Endothelial cell of hepatic sinusoid (primary cell): ENCODE results near the gene PLAGL2.
"Not testable (repeated sequence)": the region's sequence is repeated elsewhere in the genome, so short reads cannot be mapped to it uniquely, and the experiment has no call there.

Experiments used
- in situ Hi-C: cut with HindIII; loops from 2 replicates; pipeline ENCODE4 v1.10.0; 2017; ENCODE audit warnings: low sequenced_read_pairs

The PLAGL2 gene

GRCh38 chr20:32205110-32205842 lies 2.3 kb downstream of the PLAGL2 start:
- in situ Hi-C loops, result no loop called here

- in situ Hi-C loops, result no loop called here
Measured at GRCh38 chr20:32204205-32205109, 3.1 kb downstream of the PLAGL2 start.

DNA sequence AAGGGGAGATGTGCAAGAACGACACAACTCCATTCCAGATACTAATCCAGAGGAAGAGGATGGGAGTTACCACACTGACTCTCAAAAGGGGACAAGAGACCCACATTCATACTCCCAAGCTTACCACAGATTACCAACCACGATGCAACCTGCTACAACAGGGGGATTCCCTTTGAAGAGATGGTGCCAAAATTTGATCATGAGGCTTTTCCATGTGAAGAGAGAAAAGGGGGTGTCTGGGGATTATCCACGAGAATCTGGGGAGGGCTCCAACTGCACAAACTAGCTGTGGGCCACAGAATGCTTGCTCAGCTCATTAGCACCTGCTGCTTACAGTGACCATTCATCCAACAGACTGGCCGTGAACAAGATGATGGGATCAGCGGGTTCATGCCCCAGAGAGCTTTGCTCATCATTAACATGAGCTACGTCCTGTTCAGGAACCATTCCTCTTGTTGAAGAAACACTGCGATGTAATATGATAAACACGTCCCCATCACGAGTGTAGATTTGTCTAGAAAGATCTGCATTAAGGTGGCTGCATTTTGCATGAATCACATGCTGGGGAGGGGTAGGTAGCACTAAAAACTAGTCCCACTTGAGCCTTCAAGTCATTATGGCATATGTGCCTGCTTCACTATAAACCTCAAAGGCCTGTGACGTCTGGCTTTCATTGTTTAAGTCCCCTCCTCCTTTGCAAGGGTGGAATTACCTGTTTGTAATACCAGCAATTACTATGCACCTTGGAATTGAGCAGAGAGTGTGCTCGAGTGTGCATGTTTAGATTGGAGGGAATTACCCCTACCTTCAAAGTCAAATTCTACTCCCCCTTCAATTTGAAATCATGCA lies 4.0 kb downstream of the PLAGL2 start:
- in situ Hi-C loops, result no loop called here

DNA sequence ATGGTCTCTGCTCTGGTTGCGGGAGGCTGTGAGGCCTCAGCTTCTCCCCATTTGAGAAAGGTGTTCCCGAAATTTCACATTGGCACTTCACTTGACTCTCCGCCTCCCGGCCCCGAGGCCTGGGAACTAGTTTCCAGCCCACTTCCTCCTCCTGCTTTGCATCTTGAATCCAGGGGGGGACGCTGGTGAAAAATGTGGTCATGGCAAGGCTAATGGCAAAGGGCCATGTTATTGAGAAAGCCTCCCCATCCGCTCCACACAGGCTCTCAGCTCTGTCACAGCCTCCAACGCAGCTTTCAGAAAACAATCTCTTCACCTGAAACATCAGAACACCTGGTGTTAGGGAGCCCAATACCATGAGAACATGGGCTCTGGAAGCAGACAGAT lies 5.6 kb downstream of the PLAGL2 start:
- in situ Hi-C loops, result no loop called here

GRCh38 chr20:32201296-32201976 lies 6.1 kb downstream of the PLAGL2 start:
- in situ Hi-C loops, result no loop called here

GRCh38 chr20:32199006-32199405 lies 8.5 kb downstream of the PLAGL2 start:
- in situ Hi-C loops, result no loop called here

DNA sequence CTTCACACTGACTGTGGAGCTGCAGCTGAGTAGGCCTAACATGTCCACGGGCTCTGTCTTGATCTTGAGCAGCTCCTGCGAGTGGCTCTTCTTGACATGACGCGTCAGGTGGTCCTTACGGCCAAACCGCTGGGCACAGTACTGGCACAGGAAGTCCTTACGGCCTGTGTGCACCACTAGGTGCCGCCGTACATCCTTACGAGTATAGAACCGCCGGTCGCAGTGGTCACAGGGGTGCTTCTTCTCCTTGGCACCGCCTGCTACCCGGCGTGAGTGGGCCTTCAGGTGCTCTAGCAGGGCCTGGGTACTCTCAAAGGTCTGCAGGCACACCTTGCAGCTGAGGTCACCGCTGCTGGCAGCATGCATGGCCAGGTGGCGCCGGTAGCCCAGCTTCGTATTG lies 10.4 kb downstream of the PLAGL2 start:
- in situ Hi-C loops, result not testable (repeated sequence)

GRCh38 chr20:32196613-32197012 lies 10.9 kb downstream of the PLAGL2 start:
- in situ Hi-C loops, result not testable (repeated sequence)

- in situ Hi-C loops, result no loop called here
Measured at GRCh38 chr20:32195581-32195980, 12.0 kb downstream of the PLAGL2 start.

DNA sequence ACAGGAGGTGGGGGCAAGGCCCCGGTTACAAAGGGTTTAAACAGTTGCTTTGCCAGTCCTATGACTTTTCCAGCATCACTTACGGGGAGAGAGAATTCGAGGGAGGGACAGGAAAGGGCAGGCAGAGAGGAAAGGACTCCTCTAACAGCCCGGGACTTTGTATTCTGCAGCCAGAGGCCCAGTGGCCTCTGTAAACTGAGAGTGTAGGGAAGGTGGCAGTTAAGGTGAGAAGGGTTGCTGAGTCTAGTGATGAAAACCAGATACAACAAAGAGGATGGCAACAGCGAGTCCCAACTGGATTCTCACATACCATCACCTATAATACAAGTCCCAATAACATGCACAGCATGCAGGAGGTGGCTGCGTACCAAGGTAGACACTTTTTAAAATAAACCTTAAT lies 13.5 kb downstream of the PLAGL2 start:
- in situ Hi-C loops, result no loop called here

DNA sequence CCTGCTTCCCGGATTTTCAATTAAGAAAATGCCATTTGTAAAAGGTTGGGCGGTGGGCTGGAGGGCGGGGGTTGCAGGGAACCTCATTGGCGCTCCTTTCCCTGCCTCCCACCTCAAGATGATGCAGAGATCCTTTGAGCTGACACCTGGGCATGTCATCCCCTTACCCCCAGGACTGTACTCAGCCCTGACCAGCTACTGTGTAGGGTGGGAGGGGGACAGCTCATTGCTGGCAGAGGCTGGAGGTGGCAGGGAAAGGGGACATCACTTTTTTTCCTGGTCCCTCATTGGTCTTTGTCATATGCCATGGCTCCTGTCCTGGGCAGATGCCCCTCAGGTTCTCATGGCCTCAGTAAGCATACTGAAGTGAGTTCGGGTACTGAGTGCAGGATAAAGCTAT lies 14.2 kb downstream of the PLAGL2 start:
- in situ Hi-C loops, result not testable (repeated sequence)

- in situ Hi-C loops, result no loop called here
Measured at GRCh38 chr20:32192698-32193097, 14.8 kb downstream of the PLAGL2 start.

GRCh38 chr20:32191873-32192272 lies 15.7 kb downstream of the PLAGL2 start:
- in situ Hi-C loops, result no loop called here

- in situ Hi-C loops, result no loop called here
Measured at GRCh38 chr20:32191422-32191821, 16.1 kb downstream of the PLAGL2 start.

GRCh38 chr20:32190616-32191415 lies 16.7 kb downstream of the PLAGL2 start:
- in situ Hi-C loops, result no loop called here

- in situ Hi-C loops, result loop anchor here (5.0 to 10.0 kb wide), 3 partner anchors 38 to 252 kb away; no protein-coding TSS in a partner anchor
Measured at GRCh38 chr20:32189691-32190615, 17.6 kb downstream of the PLAGL2 start.

- in situ Hi-C loops, result loop anchor here (5.0 to 10.0 kb wide), 3 partner anchors 37 to 253 kb away; no protein-coding TSS in a partner anchor
Measured at GRCh38 chr20:32189123-32189410, 18.5 kb downstream of the PLAGL2 start.

GRCh38 chr20:32188376-32189122 lies 19.0 kb downstream of the PLAGL2 start:
- in situ Hi-C loops, result loop anchor here (5.0 to 10.0 kb wide), 3 partner anchors 36 to 254 kb away; no protein-coding TSS in a partner anchor
